Ramos (cell line): Measurements from ENCODE around the gene APOC3.

Experiments used
- in situ Hi-C: fragments of 300-500 bp; cut with MboI; formaldehyde crosslinking; loops from one replicate; pipeline ENCODE4 v1.14.3; 2022; ENCODE audit warnings: low sequenced_read_pairs; ENCODE audit not compliant: unreplicated experiment

The APOC3 gene

GRCh38 chr11:116843661-116844060, 14.0 kb downstream of the APOC3 start:
- in situ Hi-C loops = no loop called here

- in situ Hi-C loops = no loop called here
Measured at GRCh38 chr11:116844722-116845121, 15.0 kb downstream of the APOC3 start.

GRCh38 chr11:116847612-116848011, 17.9 kb downstream of the APOC3 start:
- in situ Hi-C loops = no loop called here

GRCh38 chr11:116849060-116849459, 19.4 kb downstream of the APOC3 start:
- in situ Hi-C loops = no loop called here

- in situ Hi-C loops = no loop called here
Measured at GRCh38 chr11:116849486-116849885, 19.8 kb downstream of the APOC3 start.

GRCh38 chr11:116851626-116852025, 21.9 kb downstream of the APOC3 start:
- in situ Hi-C loops = no loop called here

- in situ Hi-C loops = no loop called here
Measured at GRCh38 chr11:116852261-116853031, 22.7 kb downstream of the APOC3 start.

- in situ Hi-C loops = no loop called here
Measured at GRCh38 chr11:116853461-116854073, 23.9 kb downstream of the APOC3 start.

- in situ Hi-C loops = no loop called here
Measured at GRCh38 chr11:116855413-116855812, 25.7 kb downstream of the APOC3 start.

- in situ Hi-C loops = no loop called here
Measured at GRCh38 chr11:116856423-116856822, 26.7 kb downstream of the APOC3 start.

- in situ Hi-C loops = no loop called here
Measured at GRCh38 chr11:116857316-116857715, 27.6 kb downstream of the APOC3 start.

- in situ Hi-C loops = no loop called here
Measured at GRCh38 chr11:116857936-116858335, 28.2 kb downstream of the APOC3 start.

- in situ Hi-C loops = no loop called here
Measured at GRCh38 chr11:116859175-116859574, 29.5 kb downstream of the APOC3 start.

- in situ Hi-C loops = no loop called here
Measured at GRCh38 chr11:116860303-116860702, 30.6 kb downstream of the APOC3 start.

GRCh38 chr11:116861539-116861938, 31.8 kb downstream of the APOC3 start:
- in situ Hi-C loops = no loop called here

GRCh38 chr11:116862185-116862584, 32.5 kb downstream of the APOC3 start:
- in situ Hi-C loops = no loop called here

GRCh38 chr11:116862951-116863350, 33.2 kb downstream of the APOC3 start:
- in situ Hi-C loops = no loop called here

- in situ Hi-C loops = no loop called here
Measured at GRCh38 chr11:116864531-116864930, 34.8 kb downstream of the APOC3 start.

GRCh38 chr11:116865696-116866095, 36.0 kb downstream of the APOC3 start:
- in situ Hi-C loops = no loop called here

GRCh38 chr11:116866804-116867455, 37.2 kb downstream of the APOC3 start:
- in situ Hi-C loops = no loop called here

- in situ Hi-C loops = no loop called here
Measured at GRCh38 chr11:116867619-116868018, 37.9 kb downstream of the APOC3 start.
